Uterus (tissue), 4 donors: ENCODE data around the gene ANG. TPM values are rescaled to one million over a fixed set of nuclear protein-coding genes. Genes with fewer than 3 reads are reported as not detected.

Source experiments
- DNase-seq, 2 donors: peaks; one replicate each; pipeline ENCODE4 v3.0.0-alpha.2; 2019 to 2020
- H3K27ac ChIP-seq, 2 donors: fragments of 200-600 bp; sonication (generic); 1 replicate in 1 of 2; 2 replicates in 1 of 2; pipeline ENCODE4 v1.5.1; 2016 to 2018
- H3K27me3 ChIP-seq, 2 donors: fragments of 200-600 bp; sonication (generic); one replicate each; pipeline ENCODE4 v1.5.1; 2018 to 2019; ENCODE audit warnings: control low read depth in 1 of 2
- H3K36me3 ChIP-seq, 2 donors: fragments of 200-600 bp; sonication (generic); one replicate each; pipeline ENCODE4 v1.5.1; 2019; ENCODE audit warnings: control low read depth in 1 of 2
- H3K4me1 ChIP-seq, 2 donors: fragments of 200-600 bp; sonication (generic); one replicate each; pipeline ENCODE4 v1.5.1; 2018 to 2019; ENCODE audit warnings: control low read depth in 1 of 2
- H3K4me3 ChIP-seq, 2 donors: fragments of 200-600 bp; sonication (generic); 1 replicate in 1 of 2; 2 replicates in 1 of 2; pipeline ENCODE4 v1.5.1; 2018 to 2019; ENCODE audit warnings: mild to moderate bottlenecking in 1 of 2
- H3K9me3 ChIP-seq, 2 donors: fragments of 200-600 bp; sonication (generic); one replicate each; pipeline ENCODE4 v1.5.1; 2019; ENCODE audit warnings: control low read depth in 1 of 2
- POLR2A ChIP-seq, 2 donors: fragments of 450-650 bp; IDR thresholded peaks; one replicate each; pipeline ENCODE4 v1.6.1; 2016; ENCODE audit warnings: antibody characterized with exemption in 2 of 2, mild to moderate bottlenecking in 1 of 2, moderate library complexity in 1 of 2
- intact Hi-C: fragments of 100-400 bp; cut with DNase I; formaldehyde crosslinking; loops from one replicate; pipeline ENCODE4 v1.15.1; 2023; ENCODE audit warnings: low total_unique reads
- total RNA-seq, 4 donors: library from RNA; depleted of rRNA in 3 of 4; stranded (reverse); fragments of >200 nt in 3 of 4; gene quantifications; one replicate each; pipeline versions ENCODE4 v1.1.0 to v1.2.4, GENCODE V29; 2014 to 2023
- TF ChIP-seq, protein P1 (sequence below), 4 experiments: fragments of 200-600 bp in 2 of 4; fragments of 450-650 bp in 2 of 4; sonication (generic) in 2 of 4; IDR thresholded peaks; one replicate each; pipeline ENCODE4 v1.5.1; 2016 to 2019; ENCODE audit warnings: antibody characterized with exemption in 4 of 4, mild to moderate bottlenecking in 2 of 4, moderate library complexity in 1 of 4
- donor health status: DM: yes; HTN: yes; CAD: no.

The ANG gene
- total RNA-seq, 4 donors from 2014 or later = 4.2 to 20.8 (median 12.2) TPM

- Histone ChIP-seq H3K4me3 (no peak overlapping the region), H3K27ac (no peak overlapping the region), H3K27me3 (no peaks in the 10 kb centered on the region), H3K9me3 (no peaks in the 10 kb centered on the region), H3K4me1 (no peaks in the 10 kb centered on the region), H3K36me3 (no peaks in the 10 kb centered on the region)
- DNase-seq = no peak
- TF ChIP-seq, protein P1, sequence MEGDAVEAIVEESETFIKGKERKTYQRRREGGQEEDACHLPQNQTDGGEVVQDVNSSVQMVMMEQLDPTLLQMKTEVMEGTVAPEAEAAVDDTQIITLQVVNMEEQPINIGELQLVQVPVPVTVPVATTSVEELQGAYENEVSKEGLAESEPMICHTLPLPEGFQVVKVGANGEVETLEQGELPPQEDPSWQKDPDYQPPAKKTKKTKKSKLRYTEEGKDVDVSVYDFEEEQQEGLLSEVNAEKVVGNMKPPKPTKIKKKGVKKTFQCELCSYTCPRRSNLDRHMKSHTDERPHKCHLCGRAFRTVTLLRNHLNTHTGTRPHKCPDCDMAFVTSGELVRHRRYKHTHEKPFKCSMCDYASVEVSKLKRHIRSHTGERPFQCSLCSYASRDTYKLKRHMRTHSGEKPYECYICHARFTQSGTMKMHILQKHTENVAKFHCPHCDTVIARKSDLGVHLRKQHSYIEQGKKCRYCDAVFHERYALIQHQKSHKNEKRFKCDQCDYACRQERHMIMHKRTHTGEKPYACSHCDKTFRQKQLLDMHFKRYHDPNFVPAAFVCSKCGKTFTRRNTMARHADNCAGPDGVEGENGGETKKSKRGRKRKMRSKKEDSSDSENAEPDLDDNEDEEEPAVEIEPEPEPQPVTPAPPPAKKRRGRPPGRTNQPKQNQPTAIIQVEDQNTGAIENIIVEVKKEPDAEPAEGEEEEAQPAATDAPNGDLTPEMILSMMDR (IDR thresholded peaks at IDR 0.05) = no peak
- no peak for TF ChIP-seq POLR2A (IDR thresholded peaks at IDR 0.05)
- intact Hi-C loops = no loop called here
Observed at GRCh38 chr14:20675669-20676068, 12.9 kb upstream of the ANG start.

DNA sequence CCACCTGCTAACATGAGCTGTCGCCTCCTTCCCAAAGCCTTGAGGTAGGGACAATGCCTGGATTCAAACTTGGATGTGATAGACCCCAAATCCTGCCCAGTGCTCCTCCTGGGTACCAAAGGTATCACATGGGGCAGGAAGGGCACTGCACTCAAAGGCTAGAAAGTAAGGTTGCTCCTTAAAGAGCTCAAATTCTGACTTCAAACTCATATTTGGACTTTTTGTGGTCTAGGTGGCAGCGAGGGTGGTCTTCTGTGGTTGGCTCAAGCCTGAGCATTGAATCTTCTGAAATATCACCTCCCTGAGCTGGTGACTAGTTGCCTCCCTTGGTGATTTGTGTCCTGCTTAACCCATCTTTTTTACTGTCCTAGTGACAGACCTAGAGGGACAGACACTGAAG lies 12.5 kb upstream of the ANG start:
- intact Hi-C loops = no loop called here
- H3K27ac ChIP-seq = no peak overlapping the region
- TF ChIP-seq, protein P1 (IDR thresholded peaks at IDR 0.05) = no peak
- TF ChIP-seq POLR2A (IDR thresholded peaks at IDR 0.05) = no peak
- no peaks in the 10 kb centered on the region for H3K9me3 ChIP-seq
- no peak for DNase-seq
- no peak overlapping the region for H3K4me3 ChIP-seq
- no peaks in the 10 kb centered on the region for H3K36me3 ChIP-seq
- no peaks in the 10 kb centered on the region for H3K4me1 ChIP-seq
- H3K27me3 ChIP-seq = no peaks in the 10 kb centered on the region

DNA sequence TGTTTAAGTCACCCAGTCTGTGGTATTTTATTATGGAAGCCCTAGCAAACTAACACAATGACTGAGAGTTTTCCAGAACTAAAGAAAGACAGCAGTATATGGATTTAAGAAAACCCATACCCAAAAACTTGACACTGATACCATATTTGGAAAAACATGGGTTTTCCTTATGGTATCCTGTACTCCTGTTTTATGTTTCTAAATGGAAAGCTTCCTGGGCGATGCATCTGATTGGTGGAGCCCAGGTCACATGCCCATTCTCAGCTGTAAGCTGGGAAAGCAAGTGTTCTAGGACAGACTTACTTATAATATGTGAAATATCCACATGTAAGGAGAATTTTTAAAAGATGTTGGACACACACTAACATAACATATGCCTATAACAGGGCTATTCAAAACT lies 8.7 kb upstream of the ANG start:
- intact Hi-C loops = no loop called here
- Histone ChIP-seq H3K4me3 (no peak overlapping the region), H3K4me1 (no peaks in the 10 kb centered on the region), H3K27ac (no peak overlapping the region), H3K27me3 (no peaks in the 10 kb centered on the region), H3K36me3 (no peaks in the 10 kb centered on the region), H3K9me3 (no peaks in the 10 kb centered on the region)
- TF ChIP-seq POLR2A (IDR thresholded peaks at IDR 0.05) = no peak
- TF ChIP-seq, protein P1 (IDR thresholded peaks at IDR 0.05) = no peak
- peak in 1 of 2 donors; percentile 26 for DNase-seq

- no peaks in the 10 kb centered on the region for H3K27me3 ChIP-seq
- H3K9me3 ChIP-seq = no peaks in the 10 kb centered on the region
- intact Hi-C loops = no loop called here
- H3K27ac ChIP-seq = peak overlapping the region; percentile 100
- TF ChIP-seq POLR2A (IDR thresholded peaks at IDR 0.05) = no peak
- TF ChIP-seq, protein P1 (IDR thresholded peaks at IDR 0.05) = no peak
- DNase-seq = no peak
- H3K4me3 ChIP-seq = no peak overlapping the region
- no peaks in the 10 kb centered on the region for H3K36me3 ChIP-seq
- no peaks in the 10 kb centered on the region for H3K4me1 ChIP-seq
Observed at GRCh38 chr14:20680363-20680762, 8.2 kb upstream of the ANG start.

DNA sequence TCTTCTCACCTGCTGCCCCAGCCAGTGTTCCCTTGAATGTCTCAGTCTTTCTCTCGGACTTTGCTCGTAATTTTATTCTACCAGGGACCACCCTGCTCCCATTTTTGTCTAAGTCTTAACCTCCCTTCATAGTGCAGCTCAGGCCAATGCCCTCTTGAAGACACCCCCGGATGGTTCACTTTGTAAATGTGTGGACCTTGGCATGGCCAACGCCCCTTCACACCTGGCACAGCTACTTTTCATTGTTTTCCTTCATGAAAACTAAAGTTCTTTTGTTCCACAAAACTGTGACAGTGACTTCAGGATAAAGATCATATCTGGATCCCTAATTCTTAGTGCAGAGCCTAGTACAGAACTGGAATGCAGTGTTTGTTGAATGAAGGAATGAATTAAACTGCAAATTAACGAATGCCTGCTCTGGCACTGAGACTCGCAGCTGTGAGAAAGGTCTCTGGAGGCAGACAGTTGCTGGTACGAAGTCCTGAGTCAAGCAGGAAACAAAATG lies 7.7 kb upstream of the ANG start:
- no peak for DNase-seq
- TF ChIP-seq, protein P1 (IDR thresholded peaks at IDR 0.05) = no peak
- no peak for TF ChIP-seq POLR2A (IDR thresholded peaks at IDR 0.05)
- Histone ChIP-seq H3K9me3 (no peaks in the 10 kb centered on the region), H3K27me3 (no peaks in the 10 kb centered on the region), H3K36me3 (no peaks in the 10 kb centered on the region), H3K4me3 (peak overlapping the region; percentile 79 to 98), H3K4me1 (no peaks in the 10 kb centered on the region), H3K27ac (peak overlapping the region; percentile 100)
- intact Hi-C loops = no loop called here
